Measurements from ENCODE around the gene GARS1.
A peak's percentile ranks its signal among the peaks of the same experiment; 100 is the strongest.

The GARS1 gene

DNA sequence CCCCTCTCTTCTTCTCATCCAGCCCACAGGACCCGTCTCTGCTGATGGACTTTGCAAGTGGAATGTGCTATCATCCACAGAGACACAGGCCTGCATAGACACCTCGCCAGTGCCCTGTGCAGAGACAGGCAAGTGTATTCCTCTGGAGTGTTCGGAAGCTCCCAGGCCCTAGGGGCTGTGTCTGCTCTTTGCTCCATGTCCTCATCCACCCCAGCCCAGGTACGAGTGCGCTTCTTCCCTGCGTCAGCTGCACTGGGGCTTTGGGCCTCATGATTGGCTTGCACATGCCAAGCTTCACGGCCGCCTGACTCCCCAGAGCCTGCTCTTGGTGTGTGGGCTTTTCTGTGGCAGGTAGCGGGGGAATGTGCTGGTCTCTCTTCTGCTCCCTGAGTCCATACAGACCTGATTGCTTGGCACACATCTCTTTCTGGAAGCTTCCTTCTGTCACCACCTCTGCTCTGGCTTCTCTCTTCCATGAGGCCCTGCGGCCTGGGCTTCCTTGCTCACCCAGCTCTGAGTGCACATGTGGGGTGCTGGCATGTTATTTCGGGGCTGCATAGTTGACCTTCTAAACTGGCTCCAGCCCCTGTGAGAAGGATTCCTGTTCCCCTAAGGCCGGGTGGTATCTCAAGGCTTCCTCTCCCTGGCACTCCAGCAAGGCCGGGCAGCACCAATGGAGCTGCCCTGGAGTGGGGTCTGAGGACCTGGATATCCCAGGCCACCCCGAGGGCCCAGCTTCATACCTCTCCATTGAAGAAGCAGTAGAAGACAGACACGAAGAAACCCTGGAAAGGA, 59.8 kb downstream of the GARS1 start:
- DNase-seq = no peak

GRCh38 chr7:30655096-30655970, 60.7 kb downstream of the GARS1 start:
- no peak for DNase-seq

DNA sequence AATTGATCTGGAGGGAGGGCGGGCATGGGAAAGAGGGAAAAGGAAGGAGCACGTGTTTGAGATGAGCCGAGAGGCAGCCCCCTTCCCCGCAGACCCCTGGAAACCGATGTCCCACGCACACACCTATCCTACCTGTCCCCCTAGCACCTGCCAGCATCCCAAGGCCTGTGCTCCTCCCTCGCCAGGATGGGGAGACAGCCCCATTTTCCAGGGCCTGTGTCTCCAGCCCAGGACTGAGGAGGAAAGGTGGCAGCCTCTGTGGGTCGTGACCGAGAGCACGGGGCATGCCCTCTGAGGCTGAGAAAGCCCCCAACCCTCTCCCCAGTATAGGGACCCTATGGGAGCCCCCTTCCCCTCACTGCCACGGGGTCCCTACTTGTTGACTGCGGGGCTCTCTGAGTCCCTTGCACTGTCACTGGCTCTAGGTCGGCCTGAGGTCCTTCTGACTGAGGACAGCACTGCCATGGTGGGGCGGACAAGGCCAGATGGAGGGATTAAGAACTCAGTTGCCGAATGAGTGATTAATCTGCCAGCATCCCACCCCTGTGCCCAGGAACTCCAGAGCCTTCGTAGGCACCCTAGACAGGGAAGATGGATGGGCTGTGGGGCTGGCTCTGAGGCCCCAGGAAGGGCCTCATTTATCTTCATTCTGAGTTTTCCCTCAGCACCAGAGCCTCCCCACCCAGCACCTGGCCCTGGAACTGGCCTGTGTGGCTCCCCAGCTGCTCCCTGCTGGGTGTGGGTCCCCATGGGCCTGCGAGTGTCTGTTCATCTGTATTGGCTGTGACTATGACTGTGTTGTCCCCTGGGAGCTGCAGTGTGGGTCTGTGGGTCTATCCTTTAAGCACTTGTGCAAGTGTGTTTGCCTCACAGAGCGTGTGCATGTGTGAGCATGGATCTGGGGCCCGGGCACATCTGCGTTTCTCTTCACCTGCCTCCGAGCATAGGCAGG, 61.6 kb downstream of the GARS1 start:
- DNase-seq = no peak

GRCh38 chr7:30657131-30657530, 62.5 kb downstream of the GARS1 start:
- DNase-seq = no peak

DNA sequence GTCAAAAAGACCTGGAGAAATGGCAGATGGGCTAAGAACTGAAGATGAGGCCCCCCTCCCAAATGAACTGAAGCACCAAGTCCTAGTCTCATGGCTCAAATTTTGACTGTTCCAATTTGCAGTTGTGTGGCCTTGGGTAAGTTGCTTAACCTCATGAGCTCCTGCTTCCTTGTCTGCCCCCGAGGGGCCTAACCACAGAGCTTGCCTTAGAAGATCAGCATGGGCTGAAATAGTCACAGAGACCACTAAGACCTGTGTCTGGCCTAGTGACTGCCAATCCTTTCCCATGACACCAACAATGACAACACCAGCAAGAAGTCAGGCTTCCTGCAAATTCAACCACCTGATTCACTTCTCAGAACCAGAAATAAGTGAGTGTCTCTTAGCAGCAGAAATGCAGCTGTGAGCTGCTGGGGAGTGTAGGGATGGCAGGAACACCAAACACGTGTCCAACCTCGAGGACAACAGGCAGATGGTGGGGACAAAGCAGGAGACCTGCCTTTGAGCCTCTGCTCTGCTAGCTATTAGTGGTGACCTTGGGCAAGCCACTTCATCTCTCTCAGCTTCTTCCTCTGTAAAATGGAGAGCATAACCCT, 63.9 kb downstream of the GARS1 start:
- DNase-seq = no peak

DNA sequence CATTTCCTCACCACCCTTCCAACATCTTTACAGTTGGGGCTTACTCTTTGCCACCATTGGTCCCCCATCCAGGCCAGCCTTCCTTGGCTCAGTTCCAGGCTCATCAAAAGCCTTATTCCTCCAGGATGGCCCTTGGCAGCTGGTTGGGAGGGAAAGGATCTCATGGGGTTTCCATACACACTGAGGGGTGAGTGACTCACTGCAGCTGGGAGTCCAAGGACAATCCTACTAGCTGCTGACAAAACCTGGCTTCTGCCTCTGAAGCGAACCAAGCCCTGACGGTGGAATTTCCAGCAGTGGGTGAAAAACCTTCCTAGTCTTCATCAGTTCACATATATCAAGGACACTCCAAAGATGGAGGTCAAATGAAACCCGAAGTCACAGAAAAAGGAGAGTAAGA, 64.6 kb downstream of the GARS1 start:
- DNase-seq = no peak

DNA sequence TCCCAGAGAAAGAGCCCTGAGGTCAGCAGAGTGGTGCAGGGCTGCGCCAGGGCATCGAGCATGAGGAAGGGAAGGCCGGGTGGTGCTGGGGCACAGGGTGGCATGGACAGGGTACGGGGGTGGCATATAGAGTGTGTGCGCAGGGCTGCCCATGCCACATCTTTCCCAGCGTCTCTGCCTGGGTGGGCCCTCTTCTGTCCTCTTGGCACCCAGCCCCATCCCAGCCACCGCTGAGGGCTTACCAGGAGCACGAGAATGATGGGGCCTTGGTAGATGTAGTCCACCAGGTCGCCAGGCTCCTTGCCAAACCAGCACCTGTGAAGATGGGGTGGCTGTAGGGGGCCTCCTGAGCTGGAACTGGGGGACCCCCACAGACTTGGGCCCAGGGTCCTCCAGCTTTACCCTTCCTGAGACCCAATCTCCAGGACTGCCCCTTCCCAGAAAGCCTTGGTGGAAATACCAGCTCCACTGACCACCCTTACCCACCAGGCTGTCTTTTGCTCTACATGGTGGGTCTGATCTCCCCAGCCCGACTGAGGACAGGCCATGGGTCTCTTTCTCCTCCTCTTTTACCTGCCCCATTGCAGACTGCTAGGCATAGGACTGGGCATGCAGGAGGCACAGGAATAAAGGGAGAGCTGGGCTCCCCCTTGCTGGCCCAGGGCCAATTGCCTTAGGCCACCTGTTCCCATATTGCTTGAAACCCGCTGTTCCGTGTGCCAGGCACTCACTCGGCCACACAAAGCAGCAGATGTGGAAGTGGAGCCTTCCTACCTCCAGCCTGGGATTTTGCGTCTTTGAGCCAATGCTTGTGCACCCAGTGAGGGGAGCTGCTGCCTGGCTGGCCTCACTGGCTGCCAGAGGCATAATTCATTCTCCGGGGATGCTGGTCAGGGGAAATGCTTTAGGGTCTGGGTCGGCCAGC, 65.9 kb downstream of the GARS1 start:
- DNase-seq = no peak

- no peak for DNase-seq
These were observed 67.2 kb downstream of the GARS1 start for GRCh38 chr7:30661926-30662325.

GRCh38 chr7:30662431-30662939, 67.8 kb downstream of the GARS1 start:
- no peak for DNase-seq

GRCh38 chr7:30663414-30663813, 68.7 kb downstream of the GARS1 start:
- DNase-seq = no peak

- DNase-seq = no peak
These were observed 69.7 kb downstream of the GARS1 start for GRCh38 chr7:30664184-30664885.

- no peak for DNase-seq
These were observed 70.4 kb downstream of the GARS1 start for GRCh38 chr7:30665043-30665442.

GRCh38 chr7:30665449-30665848, 70.8 kb downstream of the GARS1 start:
- DNase-seq = no peak

DNA sequence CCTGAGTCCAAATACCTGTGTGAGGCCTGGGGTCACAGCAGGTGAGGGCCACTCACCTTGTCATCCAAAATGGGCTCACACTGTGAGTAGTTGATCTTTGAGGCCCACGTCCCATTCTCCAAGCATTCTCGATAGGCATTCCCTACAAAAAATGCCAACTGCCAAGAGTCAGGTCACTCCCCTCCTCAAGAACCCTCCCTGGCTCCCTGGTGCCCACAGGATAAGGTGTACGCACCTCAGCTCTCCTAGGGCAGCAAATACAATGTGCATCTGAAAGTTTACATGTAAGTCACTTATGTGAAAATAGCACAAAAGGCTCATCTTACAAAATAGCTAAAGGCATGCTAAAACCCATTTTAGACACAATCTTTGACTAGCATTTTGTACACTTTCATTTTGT, 72.5 kb downstream of the GARS1 start:
- no peak for DNase-seq

- DNase-seq = no peak
These were observed 73.4 kb downstream of the GARS1 start for GRCh38 chr7:30668102-30668501.

DNA sequence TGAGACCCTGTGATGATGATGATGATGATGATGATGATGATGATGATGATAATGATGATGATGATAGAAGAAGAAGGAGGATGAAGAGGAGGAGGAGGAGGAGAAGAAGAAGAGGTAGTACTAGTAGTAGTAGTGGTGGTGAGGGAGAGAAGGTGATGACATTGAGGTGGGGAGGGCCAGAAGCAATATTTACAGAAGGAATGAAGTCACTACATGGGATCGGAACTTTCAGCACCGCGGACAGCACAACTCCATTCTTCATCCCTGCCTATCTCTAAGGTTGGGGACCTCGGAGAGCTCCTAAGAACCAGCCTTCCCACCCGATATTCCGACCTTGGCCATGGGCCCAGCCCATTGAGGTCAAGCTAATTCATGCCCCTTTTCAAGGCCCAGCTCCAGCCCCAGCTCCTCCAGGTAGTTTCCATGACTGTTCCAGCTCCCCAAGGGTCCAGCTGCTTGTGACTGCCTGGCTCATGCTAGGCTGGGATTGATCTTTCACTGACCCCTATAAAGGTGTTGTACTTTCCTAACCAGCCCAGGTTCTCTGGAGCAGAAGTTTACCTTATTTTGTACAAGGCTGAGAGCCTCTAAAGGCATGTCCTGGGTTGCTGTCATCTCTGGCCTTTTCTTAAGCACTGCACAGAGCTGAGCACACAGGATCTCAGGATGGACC, 77.3 kb downstream of the GARS1 start:
- peak in 1 of 58 donors; percentile 4 for DNase-seq

GRCh38 chr7:30674420-30674819, 79.7 kb downstream of the GARS1 start:
- no peak for DNase-seq

GRCh38 chr7:30674876-30675275, 80.2 kb downstream of the GARS1 start:
- no peak for DNase-seq

All from anterior cingulate cortex (tissue), 58 donors.